HG03469 (cell line): Measurements from ENCODE around the gene SPEM1.

Source experiments
- ATAC-seq: cut with Tn5 transposase; IDR thresholded peaks from one replicate; pipeline ENCODE4 v1.9.1; 2021; ENCODE audit warnings: mild to moderate bottlenecking, moderate library complexity, moderate number of reproducible peaks; ENCODE audit not compliant: unreplicated experiment

Gene SPEM1

GRCh38 chr17:7439462-7440112, 19.5 kb downstream of the SPEM1 start, which contains the start of gene FGF11:
Gene FGF11, plus strand, starts transcription at chr17:7439512. Its CDS starts 109 bp downstream, at chr17:7439621.
- no peak for ATAC-seq

- no peak for ATAC-seq
Measured at GRCh38 chr17:7440113-7440833, 20.1 kb downstream of the SPEM1 start.

GRCh38 chr17:7440834-7441195, 20.7 kb downstream of the SPEM1 start:
- no peak for ATAC-seq

GRCh38 chr17:7441266-7441665, 21.1 kb downstream of the SPEM1 start:
- no peak for ATAC-seq

DNA sequence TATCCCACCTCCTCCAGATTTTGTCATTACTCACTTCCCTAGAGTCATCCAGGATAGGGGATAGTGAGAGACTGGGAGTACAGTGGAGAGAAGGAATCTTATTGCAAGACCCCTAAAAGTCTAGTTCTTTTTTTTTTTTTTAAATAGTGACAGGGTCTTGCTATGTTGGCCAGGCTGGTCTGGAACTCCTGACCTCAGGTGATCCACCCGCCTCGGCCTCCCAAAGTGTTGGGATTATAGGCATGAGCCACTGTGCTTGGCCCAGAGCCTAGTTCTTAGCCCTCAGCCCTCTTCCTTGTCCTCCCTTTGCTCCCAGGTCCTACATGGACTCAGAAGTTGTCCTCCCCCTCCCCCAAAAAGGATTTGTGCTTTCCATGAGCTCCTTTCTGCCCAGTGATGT, 22.0 kb downstream of the SPEM1 start:
- ATAC-seq, result no peak

GRCh38 chr17:7443499-7444485, 23.7 kb downstream of the SPEM1 start:
- no peak for ATAC-seq

- no peak for ATAC-seq
Measured at GRCh38 chr17:7444682-7445618, 24.8 kb downstream of the SPEM1 start, which contains the start of gene CHRNB1. Gene CHRNB1, plus strand, starts transcription at chr17:7445061. Its CDS starts 67 bp downstream, at chr17:7445128.

DNA sequence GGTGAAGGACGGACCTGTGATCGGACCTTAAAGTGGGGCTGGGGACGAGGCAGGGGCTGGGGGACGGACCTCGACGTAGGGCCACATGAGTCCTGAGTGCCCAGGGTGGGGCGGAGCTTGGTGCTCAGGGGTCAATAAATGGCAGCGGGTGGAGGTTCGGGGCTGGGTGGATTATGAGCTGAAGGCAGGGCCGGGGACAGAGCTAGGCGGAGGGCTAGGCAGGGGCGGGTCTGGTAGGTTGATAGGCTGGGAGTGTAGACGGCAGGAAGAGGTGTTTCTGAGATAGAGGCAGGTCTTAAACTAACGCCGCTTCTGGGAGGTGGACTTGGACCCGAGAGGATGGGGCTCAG, 25.5 kb downstream of the SPEM1 start:
- ATAC-seq, result no peak

GRCh38 chr17:7448461-7448860, 28.3 kb downstream of the SPEM1 start:
- no peak for ATAC-seq

DNA sequence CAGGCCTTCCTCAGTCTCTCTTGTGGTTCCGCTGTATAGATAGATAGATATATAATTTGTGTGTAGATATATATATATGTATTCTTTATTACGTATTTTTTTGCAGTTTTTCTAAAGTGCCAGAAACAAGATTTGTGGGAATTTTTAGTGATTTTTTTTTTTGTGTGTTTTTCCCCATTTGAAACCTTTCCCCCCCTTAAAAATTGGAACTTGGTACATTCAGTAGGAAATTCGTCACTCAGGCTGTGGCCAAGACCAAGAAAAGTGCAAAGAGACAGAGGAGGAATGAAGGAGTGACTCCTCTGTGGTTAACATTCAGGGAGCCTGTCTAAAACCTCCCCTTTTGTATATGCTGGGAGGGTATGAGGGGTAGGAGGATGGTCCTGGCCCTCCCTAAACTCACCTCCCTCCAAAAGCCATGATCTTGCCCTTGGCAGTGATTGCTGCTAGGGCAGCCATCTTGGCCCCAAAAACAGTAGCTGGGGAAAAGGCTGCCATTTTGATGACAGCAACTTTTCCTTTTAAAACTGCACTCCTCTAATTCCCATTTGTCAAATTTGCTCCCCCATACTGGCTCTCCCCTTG, 39.9 kb downstream of the SPEM1 start:
- no peak for ATAC-seq

DNA sequence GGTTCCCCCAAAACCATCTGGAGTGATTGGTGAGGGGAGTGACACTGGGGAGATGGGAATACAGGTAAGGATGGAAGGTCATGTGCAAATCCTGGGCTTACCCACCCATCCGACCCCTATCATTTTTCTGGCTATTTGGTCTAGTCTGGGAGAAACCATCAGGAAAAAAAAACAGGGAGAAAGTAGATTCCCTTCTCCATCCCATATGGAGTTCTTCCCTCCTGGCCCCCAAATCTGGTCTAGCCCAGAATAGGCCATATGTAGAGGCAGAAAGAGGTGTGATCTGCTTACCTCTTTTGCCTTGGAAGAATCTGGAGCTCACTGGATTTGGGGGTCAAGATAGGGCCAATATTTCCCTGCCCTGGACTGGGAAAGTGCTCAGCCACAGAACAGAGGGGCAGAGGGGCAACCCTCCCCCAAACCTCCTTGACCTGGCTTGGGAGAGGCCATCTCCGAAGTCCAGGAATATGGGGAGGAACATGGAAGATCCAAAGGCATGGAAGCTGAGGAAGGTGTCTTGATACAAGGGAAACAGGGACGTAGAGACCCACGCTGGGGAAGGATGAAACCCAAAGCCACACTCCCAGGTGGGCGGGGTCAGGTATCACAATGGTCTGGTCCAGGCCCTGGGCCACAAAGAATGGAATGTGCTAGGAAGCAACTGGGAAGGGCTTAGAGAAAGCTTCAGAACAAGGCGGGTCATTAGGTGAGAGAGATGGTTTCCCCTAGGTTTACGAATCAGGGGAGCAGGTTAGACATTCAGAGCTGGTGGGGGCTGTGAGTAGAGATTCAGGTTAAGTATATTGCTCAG, 40.9 kb downstream of the SPEM1 start:
- ATAC-seq, result no peak

GRCh38 chr17:7462474-7463371, 42.6 kb downstream of the SPEM1 start:
- no peak for ATAC-seq

DNA sequence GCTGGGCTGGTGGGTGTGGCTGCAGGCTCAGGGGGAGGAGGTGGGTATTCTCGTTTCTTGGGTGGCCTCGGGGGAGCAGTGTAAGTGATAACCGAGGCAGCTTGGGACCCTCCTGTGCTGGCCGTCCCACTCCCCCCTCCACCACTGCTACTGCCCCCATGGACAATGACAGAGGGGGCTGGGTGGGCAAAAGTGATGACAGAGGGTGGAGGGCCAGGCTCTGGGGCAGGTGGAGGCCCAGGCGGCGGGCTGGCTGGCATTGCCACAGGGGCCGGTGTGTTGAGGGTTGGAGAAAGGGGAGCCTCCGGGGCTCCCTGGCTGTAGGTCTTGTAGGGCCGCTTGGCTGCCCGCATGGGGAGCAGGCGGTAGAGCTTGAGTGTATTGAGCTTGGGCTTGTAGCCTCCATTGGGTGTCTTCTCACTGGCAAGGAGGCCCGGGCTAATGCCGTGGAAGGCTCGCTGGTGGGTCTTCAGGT, 43.3 kb downstream of the SPEM1 start:
- no peak for ATAC-seq

DNA sequence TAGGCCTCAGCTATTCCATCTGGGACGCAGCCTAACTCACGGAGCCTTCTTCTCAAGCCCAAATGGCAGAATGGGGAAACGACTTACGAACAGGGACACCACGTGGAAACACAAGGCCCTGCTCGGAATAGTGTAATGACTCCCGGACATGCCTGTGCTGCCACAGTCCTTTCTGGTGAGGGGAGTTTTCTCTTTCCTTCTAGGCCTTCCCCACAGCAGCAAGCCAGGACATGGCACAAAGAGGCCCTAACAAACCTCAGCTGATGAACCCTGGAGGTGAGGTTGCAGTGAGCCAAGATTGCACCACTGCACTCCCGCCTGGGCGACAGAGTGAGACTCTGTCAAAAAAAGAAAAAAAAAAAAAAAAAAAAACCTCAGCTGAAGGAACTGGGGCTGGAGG, 44.0 kb downstream of the SPEM1 start:
- ATAC-seq, result no peak

- ATAC-seq, result no peak
Measured at GRCh38 chr17:7465597-7466275, 45.6 kb downstream of the SPEM1 start.

- no peak for ATAC-seq
Measured at GRCh38 chr17:7466318-7466638, 46.2 kb downstream of the SPEM1 start.

GRCh38 chr17:7466639-7467341, 46.7 kb downstream of the SPEM1 start:
- ATAC-seq, result no peak
